Loucy (cell line): ENCODE data around the gene NRG2.

ENCODE experiments used
- EZH2phosphoT487 ChIP-seq: fragments of 200-600 bp; IDR thresholded peaks from 2 replicates; pipeline ENCODE4 v1.6.1; 2018; ENCODE audit warnings: antibody characterized with exemption, mild to moderate bottlenecking, moderate library complexity, borderline replicate concordance
- TF ChIP-seq, protein P1 (sequence below): fragments of 200-600 bp; sonication (generic); conservative IDR thresholded peaks from 2 replicates; pipeline ENCODE4 v1.5.1; 2014; ENCODE audit warnings: mild to moderate bottlenecking, antibody characterized with exemption, low read length

DNA sequence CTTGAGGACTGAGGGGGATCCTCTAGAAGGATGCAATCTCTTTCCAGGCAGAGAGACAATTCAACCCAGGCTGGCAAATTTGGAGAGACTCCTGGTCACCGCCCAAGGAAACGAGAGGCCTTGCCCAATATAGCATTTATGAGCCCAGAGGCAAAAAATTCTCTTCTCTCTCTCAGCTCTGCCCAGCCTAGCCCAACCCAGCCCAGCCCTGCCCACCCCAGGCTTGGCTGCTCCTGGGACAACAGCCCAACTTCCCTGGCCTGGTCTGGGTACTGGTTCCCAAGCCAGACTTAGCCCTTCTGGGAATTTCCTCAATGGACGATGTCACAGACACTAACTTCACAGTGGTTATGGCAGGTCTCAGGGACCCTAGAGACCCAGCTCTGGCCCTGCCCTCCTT is 130.9 kb downstream of the NRG2 start:
- TF ChIP-seq, protein P1, sequence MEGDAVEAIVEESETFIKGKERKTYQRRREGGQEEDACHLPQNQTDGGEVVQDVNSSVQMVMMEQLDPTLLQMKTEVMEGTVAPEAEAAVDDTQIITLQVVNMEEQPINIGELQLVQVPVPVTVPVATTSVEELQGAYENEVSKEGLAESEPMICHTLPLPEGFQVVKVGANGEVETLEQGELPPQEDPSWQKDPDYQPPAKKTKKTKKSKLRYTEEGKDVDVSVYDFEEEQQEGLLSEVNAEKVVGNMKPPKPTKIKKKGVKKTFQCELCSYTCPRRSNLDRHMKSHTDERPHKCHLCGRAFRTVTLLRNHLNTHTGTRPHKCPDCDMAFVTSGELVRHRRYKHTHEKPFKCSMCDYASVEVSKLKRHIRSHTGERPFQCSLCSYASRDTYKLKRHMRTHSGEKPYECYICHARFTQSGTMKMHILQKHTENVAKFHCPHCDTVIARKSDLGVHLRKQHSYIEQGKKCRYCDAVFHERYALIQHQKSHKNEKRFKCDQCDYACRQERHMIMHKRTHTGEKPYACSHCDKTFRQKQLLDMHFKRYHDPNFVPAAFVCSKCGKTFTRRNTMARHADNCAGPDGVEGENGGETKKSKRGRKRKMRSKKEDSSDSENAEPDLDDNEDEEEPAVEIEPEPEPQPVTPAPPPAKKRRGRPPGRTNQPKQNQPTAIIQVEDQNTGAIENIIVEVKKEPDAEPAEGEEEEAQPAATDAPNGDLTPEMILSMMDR: no peak
- no peak for TF ChIP-seq EZH2phosphoT487
